WTC11 (cell line): ENCODE data around the gene ASB1. TPM values are rescaled to one million over a fixed set of nuclear protein-coding genes. Genes with fewer than 3 reads are reported as not detected.

Experiments used
- ATAC-seq: fragments of 200-7000 bp; cut with Tn5 transposase; 2 replicates; pipeline ENCODE4 v1.10.0; 2021; ENCODE audit warnings: mild to moderate bottlenecking, moderate library complexity
- CTCF ChIA-PET: fragments of 300-600 bp; sonication (Branson Sonifier 250); formaldehyde crosslinking; loops from one replicate; lab custom pipeline; 2021; ENCODE audit warnings: antibody characterized with exemption; lab: Charles Lee
- POLR2A ChIA-PET: fragments of 350-600 bp; sonication (Branson Sonifier 250); formaldehyde crosslinking; loops from one replicate; lab custom pipeline; 2021; ENCODE audit warnings: antibody characterized with exemption; lab: Charles Lee
- DNase-seq: peaks from one replicate; pipeline ENCODE4 v3.0.0; 2021; ENCODE audit warnings: low spot score
- H3K27ac Mint-ChIP-seq: 2 replicates; pipeline ENCODE4 v1.8.0; 2021; ENCODE audit warnings: mixed read lengths
- H3K27me3 Mint-ChIP-seq: 2 replicates; pipeline ENCODE4 v1.8.0; 2021; ENCODE audit warnings: low read depth, mild to moderate bottlenecking, moderate library complexity, mixed read lengths
- H3K36me3 Mint-ChIP-seq: 2 replicates; pipeline ENCODE4 v1.8.0; 2021; ENCODE audit warnings: mixed read lengths
- H3K4me1 Mint-ChIP-seq: 2 replicates; pipeline ENCODE4 v1.8.0; 2022; ENCODE audit warnings: mixed read lengths
- H3K4me3 Mint-ChIP-seq: 2 replicates; pipeline ENCODE4 v1.8.0; 2021; ENCODE audit warnings: mild to moderate bottlenecking, moderate library complexity, mixed read lengths
- H3K9me3 Mint-ChIP-seq: 2 replicates; pipeline ENCODE4 v1.8.0; 2021; ENCODE audit warnings: mixed read lengths
- AR ChIP-seq: fragments of 250-450 bp; sonication (Bioruptor Pico); IDR thresholded peaks from 2 replicates; pipeline ENCODE4 v1.9.0; 2021; ENCODE audit warnings: mild to moderate bottlenecking
- ATF1 ChIP-seq: sonication (generic); formaldehyde crosslinking; IDR thresholded peaks from 2 replicates; pipeline ENCODE4 v1.8.1; 2023; ENCODE audit warnings: mild to moderate bottlenecking, moderate library complexity, missing genetic modification reagents
- EMX1 ChIP-seq: fragments of 250-450 bp; sonication (Bioruptor Pico); IDR thresholded peaks from 2 replicates; pipeline ENCODE4 v1.8.0; 2021; ENCODE audit warnings: mild to moderate bottlenecking
- ETV6 ChIP-seq: sonication (generic); formaldehyde crosslinking; IDR thresholded peaks from 2 replicates; pipeline ENCODE4 v1.8.1; 2022; ENCODE audit warnings: mild to moderate bottlenecking, missing genetic modification reagents
- MYBL2 ChIP-seq: sonication (generic); formaldehyde crosslinking; IDR thresholded peaks from 2 replicates; pipeline ENCODE4 v1.8.1; 2023; ENCODE audit warnings: mild to moderate bottlenecking, moderate library complexity, missing genetic modification reagents
- NFYB ChIP-seq: sonication (generic); formaldehyde crosslinking; conservative IDR thresholded peaks from 2 replicates; pipeline ENCODE4 v1.8.0; 2022; ENCODE audit warnings: low read depth, missing genetic modification reagents
- PRRX2 ChIP-seq: fragments of 250-450 bp; sonication (Bioruptor Pico); IDR thresholded peaks from 2 replicates; pipeline ENCODE4 v1.8.0; 2021; ENCODE audit warnings: mild to moderate bottlenecking
- RELA ChIP-seq: sonication (generic); formaldehyde crosslinking; IDR thresholded peaks from 2 replicates; pipeline ENCODE4 v1.8.1; 2022; ENCODE audit warnings: missing genetic modification reagents, mild to moderate bottlenecking, borderline replicate concordance
- RORB ChIP-seq: fragments of 250-450 bp; sonication (Bioruptor Pico); IDR thresholded peaks from 2 replicates; pipeline ENCODE4 v1.9.0; 2021; ENCODE audit warnings: mild to moderate bottlenecking
- SMAD3 ChIP-seq: sonication (generic); formaldehyde crosslinking; IDR thresholded peaks from 2 replicates; pipeline ENCODE4 v1.8.0; 2022; ENCODE audit warnings: missing genetic modification reagents, mild to moderate bottlenecking, borderline replicate concordance
- ZNF281 ChIP-seq: sonication (generic); formaldehyde crosslinking; IDR thresholded peaks from 2 replicates; pipeline ENCODE4 v1.8.0; 2023; ENCODE audit warnings: mild to moderate bottlenecking, missing genetic modification reagents
- ZNF416 ChIP-seq: fragments of 250-450 bp; sonication (Bioruptor Pico); IDR thresholded peaks from 2 replicates; pipeline ENCODE4 v1.9.0; 2021; ENCODE audit warnings: mild to moderate bottlenecking, inconsistent platforms
- ZNF425 ChIP-seq: fragments of 250-450 bp; sonication (Bioruptor Pico); conservative IDR thresholded peaks from 2 replicates; pipeline ENCODE4 v1.9.0; 2021; ENCODE audit warnings: mild to moderate bottlenecking
- total RNA-seq: library from RNA; stranded (reverse); gene quantifications from 3 replicates; pipeline ENCODE4 v1.2.3, GENCODE V29; 2021
- TF ChIP-seq, protein P1 (sequence below): fragments of 250-450 bp; sonication (Bioruptor Pico); IDR thresholded peaks from 2 replicates; pipeline ENCODE4 v2.1.2; 2022; ENCODE audit warnings: mild to moderate bottlenecking, moderate library complexity
- TF ChIP-seq, protein P2 (sequence below): sonication (generic); formaldehyde crosslinking; IDR thresholded peaks from 2 replicates; pipeline ENCODE4 v1.8.1; 2022; ENCODE audit warnings: low read depth, missing genetic modification reagents, borderline replicate concordance

ASB1 gene
- total RNA-seq, 1 experiment from 2014 or later = 43.9 TPM

GRCh38 chr2:238461051-238461450 is 34.3 kb downstream of the ASB1 start:
- H3K4me3 Mint-ChIP-seq = no peak overlapping the region
- peaks cover 5% of the 10 kb centered on the region for H3K36me3 Mint-ChIP-seq
- ChIA-PET POLR2A (no interaction called here), CTCF (interaction anchor here (0.8 to 4.0 kb wide), 5 partner anchors 28 to 103 kb away, joined by 3 to 23 read pairs (median 5); no protein-coding TSS in a partner anchor)
- H3K27ac Mint-ChIP-seq = no peak overlapping the region
- ATAC-seq (no peak), DNase-seq (no peak)
- no peaks in the 10 kb centered on the region for H3K4me1 Mint-ChIP-seq
- H3K27me3 Mint-ChIP-seq = peaks cover 6% of the 10 kb centered on the region; the same call in 1 of the 2 replicates
- TF ChIP-seq, protein P1, sequence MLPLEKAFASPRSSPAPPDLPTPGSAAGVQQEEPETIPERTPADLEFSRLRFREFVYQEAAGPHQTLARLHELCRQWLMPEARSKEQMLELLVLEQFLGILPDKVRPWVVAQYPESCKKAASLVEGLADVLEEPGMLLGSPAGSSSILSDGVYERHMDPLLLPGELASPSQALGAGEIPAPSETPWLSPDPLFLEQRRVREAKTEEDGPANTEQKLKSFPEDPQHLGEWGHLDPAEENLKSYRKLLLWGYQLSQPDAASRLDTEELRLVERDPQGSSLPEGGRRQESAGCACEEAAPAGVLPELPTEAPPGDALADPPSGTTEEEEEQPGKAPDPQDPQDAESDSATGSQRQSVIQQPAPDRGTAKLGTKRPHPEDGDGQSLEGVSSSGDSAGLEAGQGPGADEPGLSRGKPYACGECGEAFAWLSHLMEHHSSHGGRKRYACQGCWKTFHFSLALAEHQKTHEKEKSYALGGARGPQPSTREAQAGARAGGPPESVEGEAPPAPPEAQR = no peak
- TF ChIP-seq ZNF416 (no peak), ETV6 (CRISPR knock-in tag) (no peak), RORB (CRISPR knock-in tag) (no peak), EMX1 (CRISPR knock-in tag) (no peak), ZNF281 (CRISPR knock-in tag) (no peak), ATF1 (no peak), PRRX2 (no peak), MYBL2 (no peak), NFYB (CRISPR knock-in tag) (no peak), ZNF425 (no peak)
- TF ChIP-seq, protein P2, sequence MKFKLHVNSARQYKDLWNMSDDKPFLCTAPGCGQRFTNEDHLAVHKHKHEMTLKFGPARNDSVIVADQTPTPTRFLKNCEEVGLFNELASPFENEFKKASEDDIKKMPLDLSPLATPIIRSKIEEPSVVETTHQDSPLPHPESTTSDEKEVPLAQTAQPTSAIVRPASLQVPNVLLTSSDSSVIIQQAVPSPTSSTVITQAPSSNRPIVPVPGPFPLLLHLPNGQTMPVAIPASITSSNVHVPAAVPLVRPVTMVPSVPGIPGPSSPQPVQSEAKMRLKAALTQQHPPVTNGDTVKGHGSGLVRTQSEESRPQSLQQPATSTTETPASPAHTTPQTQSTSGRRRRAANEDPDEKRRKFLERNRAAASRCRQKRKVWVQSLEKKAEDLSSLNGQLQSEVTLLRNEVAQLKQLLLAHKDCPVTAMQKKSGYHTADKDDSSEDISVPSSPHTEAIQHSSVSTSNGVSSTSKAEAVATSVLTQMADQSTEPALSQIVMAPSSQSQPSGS (CRISPR knock-in tag) = no peak
- peaks cover 11% of the 10 kb centered on the region for H3K9me3 Mint-ChIP-seq

- DNase-seq (no peak), ATAC-seq (no peak)
- ChIA-PET CTCF (interaction anchor here (0.6 to 4.0 kb wide), 6 partner anchors 28 to 328 kb away, joined by 3 to 23 read pairs (median 5); no protein-coding TSS in a partner anchor), POLR2A (no interaction called here)
- Mint-ChIP-seq H3K9me3 (peaks cover 7% of the 10 kb centered on the region), H3K4me1 (no peaks in the 10 kb centered on the region), H3K27ac (no peak overlapping the region), H3K27me3 (peaks cover 3% of the 10 kb centered on the region; the same call in 1 of the 2 replicates), H3K4me3 (no peak overlapping the region), H3K36me3 (peaks cover 1% of the 10 kb centered on the region)
- TF ChIP-seq RELA = no peak
- TF ChIP-seq SMAD3 (CRISPR knock-in tag) = no peak
- TF ChIP-seq ZNF416 = no peak
- no peak for TF ChIP-seq AR (CRISPR knock-in tag)
Measured at GRCh38 chr2:238461491-238461890, 34.8 kb downstream of the ASB1 start.
